Large intestine (tissue), 3 donors: ENCODE measurements around the gene RAP1GAP. TPM values are rescaled to one million over a fixed set of nuclear protein-coding genes. Genes with fewer than 3 reads are reported as not detected.

ENCODE experiments used
- DNase-seq, 2 donors: peaks; one replicate each; pipeline versions ENCODE4 v3.0.0 to v3.0.0-alpha.2; 2013
- H3K27ac ChIP-seq: one replicate; pipeline ENCODE4 v1.5.1; 2013; ENCODE audit warnings: low read length
- H3K27me3 ChIP-seq: 2 replicates; pipeline ENCODE4 v1.6.1; 2013; ENCODE audit warnings: low read length; ENCODE audit not compliant: control insufficient read depth, insufficient read depth
- H3K36me3 ChIP-seq: 2 replicates; pipeline ENCODE4 v1.6.1; 2013; ENCODE audit warnings: low read length; ENCODE audit not compliant: control insufficient read depth, insufficient read depth
- H3K4me1 ChIP-seq: one replicate; pipeline ENCODE4 v1.6.1; 2013; ENCODE audit warnings: low read length; ENCODE audit not compliant: control insufficient read depth, insufficient read depth
- H3K4me3 ChIP-seq: one replicate; pipeline ENCODE4 v1.5.1; 2013; ENCODE audit warnings: low read length
- H3K9me3 ChIP-seq: one replicate; pipeline ENCODE4 v1.6.1; 2013; ENCODE audit warnings: mild to moderate bottlenecking, low read depth, low read length, moderate library complexity; ENCODE audit not compliant: control insufficient read depth
- WGBS: methylation state at CpG from one replicate; pipeline ENCODE4 v1.1.5; 2013; ENCODE audit warnings: low lambda C conversion rate; ENCODE audit not compliant: insufficient coverage; 5-methylcytosine and 5-hydroxymethylcytosine counted together
- polyA plus RNA-seq: library from polyadenylated mRNA; unstranded; fragments of 120-200 nt; gene quantifications from one replicate; pipeline ENCODE4 v1.2.1, GENCODE V29; 2013

Gene RAP1GAP
- polyA plus RNA-seq, 1 donor, result 68.1 TPM

GRCh38 chr1:21652101-21652936 lies 16.8 kb downstream of the RAP1GAP start:
- no peaks in the 10 kb centered on the region for H3K36me3 ChIP-seq
- peaks cover 6% of the 10 kb centered on the region for H3K27me3 ChIP-seq
- no CpG with 5 or more reads among the region's 39 CpGs for WGBS
- H3K4me1 ChIP-seq, result peaks cover 27% of the 10 kb centered on the region
- no peaks in the 10 kb centered on the region for H3K9me3 ChIP-seq
- DNase-seq, result no peak
- peak overlapping the region; percentile 69 for H3K27ac ChIP-seq
- peak overlapping the region; percentile 27 for H3K4me3 ChIP-seq

DNA sequence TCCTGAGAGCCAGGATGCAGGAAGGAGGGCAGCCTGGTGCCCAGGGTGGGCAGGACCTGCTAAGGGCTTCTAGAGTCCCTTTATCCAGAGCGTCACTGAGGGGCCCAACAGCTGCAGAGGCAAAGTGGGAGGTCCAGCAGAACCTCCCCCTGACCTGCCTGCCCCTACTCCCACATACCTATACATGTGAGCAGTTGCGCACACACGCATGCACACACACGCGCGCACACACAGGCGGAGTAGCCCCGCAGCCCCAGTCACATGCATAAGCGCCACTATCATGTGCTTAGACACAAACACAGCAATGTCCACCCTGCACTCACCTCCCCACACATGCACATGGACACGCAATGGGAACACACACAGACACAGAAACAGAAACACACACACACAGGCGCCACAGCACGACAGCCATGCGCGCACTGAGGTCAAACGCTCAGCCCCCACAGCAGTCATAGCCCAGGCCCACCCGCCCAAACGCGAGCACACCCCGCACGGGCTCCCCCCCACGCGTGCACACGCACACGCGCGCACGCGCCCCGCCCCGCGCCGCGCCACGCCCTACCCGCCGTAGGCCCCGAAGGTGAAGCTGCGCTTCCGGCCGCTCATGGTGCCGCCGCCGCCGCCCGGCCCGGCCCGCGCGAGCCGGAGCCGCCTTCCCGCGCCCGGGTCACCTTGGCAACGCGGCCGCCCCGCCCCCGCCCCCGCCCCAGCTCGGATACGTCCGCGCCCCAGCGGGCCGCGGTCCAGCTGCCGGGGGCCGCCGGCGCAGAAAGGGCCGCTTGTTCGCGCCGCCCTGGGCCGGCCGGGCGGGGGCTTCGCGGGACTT lies 17.7 kb downstream of the RAP1GAP start:
- H3K27ac ChIP-seq, result no peak overlapping the region
- WGBS, result no CpG with 5 or more reads among the region's 80 CpGs
- peak in 1 of 2 donors; percentile 85 for DNase-seq
- peaks cover 24% of the 10 kb centered on the region for H3K4me1 ChIP-seq
- peaks cover 6% of the 10 kb centered on the region for H3K27me3 ChIP-seq
- peak overlapping the region; percentile 44 for H3K4me3 ChIP-seq
- no peaks in the 10 kb centered on the region for H3K36me3 ChIP-seq
- no peaks in the 10 kb centered on the region for H3K9me3 ChIP-seq

DNA sequence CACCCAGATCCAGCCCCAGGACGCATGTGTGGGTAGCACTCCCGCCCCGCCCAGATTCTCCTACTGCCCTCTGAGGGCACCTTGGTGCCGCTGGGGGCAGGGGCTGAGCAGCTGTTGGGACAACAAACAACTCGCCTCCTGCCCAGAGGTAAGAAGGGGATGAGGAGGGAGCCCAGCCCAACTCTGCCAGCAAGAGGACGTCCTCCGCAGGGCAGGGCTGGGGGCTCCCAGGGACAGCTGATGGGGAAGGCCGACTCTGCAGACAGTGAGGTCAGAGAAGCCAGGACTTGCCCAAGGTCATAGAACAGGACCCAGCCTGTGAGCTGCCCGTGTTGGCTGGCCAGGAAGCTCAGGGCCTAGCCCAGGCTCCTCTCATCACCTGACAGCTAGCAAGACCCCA lies 18.8 kb downstream of the RAP1GAP start:
- H3K9me3 ChIP-seq, result no peaks in the 10 kb centered on the region
- H3K4me1 ChIP-seq, result peaks cover 23% of the 10 kb centered on the region
- H3K27ac ChIP-seq, result no peak overlapping the region
- H3K4me3 ChIP-seq, result no peak overlapping the region
- H3K36me3 ChIP-seq, result no peaks in the 10 kb centered on the region
- DNase-seq, result no peak
- no CpG with 5 or more reads among the region's 9 CpGs for WGBS
- peaks cover 6% of the 10 kb centered on the region for H3K27me3 ChIP-seq

- no peak overlapping the region for H3K4me3 ChIP-seq
- DNase-seq, result no peak
- H3K4me1 ChIP-seq, result peaks cover 23% of the 10 kb centered on the region
- no peak overlapping the region for H3K27ac ChIP-seq
- no peaks in the 10 kb centered on the region for H3K9me3 ChIP-seq
- H3K27me3 ChIP-seq, result peaks cover 6% of the 10 kb centered on the region
- WGBS, result 60% methylated on average over 1 of the region's 2 CpGs
- no peaks in the 10 kb centered on the region for H3K36me3 ChIP-seq
Observed at GRCh38 chr1:21649315-21649714, 19.8 kb downstream of the RAP1GAP start.

GRCh38 chr1:21648791-21649190 lies 20.4 kb downstream of the RAP1GAP start:
- Histone ChIP-seq H3K4me1 (peaks cover 23% of the 10 kb centered on the region), H3K4me3 (no peak overlapping the region), H3K27me3 (peaks cover 6% of the 10 kb centered on the region), H3K27ac (no peak overlapping the region), H3K9me3 (no peaks in the 10 kb centered on the region), H3K36me3 (no peaks in the 10 kb centered on the region)
- no peak for DNase-seq
- WGBS, result no CpG with 5 or more reads among the region's 10 CpGs

GRCh38 chr1:21648352-21648730 lies 20.8 kb downstream of the RAP1GAP start:
- H3K27ac ChIP-seq, result no peak overlapping the region
- peaks cover 6% of the 10 kb centered on the region for H3K27me3 ChIP-seq
- peaks cover 23% of the 10 kb centered on the region for H3K4me1 ChIP-seq
- no CpG with 5 or more reads among the region's 4 CpGs for WGBS
- no peaks in the 10 kb centered on the region for H3K9me3 ChIP-seq
- no peak overlapping the region for H3K4me3 ChIP-seq
- DNase-seq, result no peak
- H3K36me3 ChIP-seq, result no peaks in the 10 kb centered on the region

DNA sequence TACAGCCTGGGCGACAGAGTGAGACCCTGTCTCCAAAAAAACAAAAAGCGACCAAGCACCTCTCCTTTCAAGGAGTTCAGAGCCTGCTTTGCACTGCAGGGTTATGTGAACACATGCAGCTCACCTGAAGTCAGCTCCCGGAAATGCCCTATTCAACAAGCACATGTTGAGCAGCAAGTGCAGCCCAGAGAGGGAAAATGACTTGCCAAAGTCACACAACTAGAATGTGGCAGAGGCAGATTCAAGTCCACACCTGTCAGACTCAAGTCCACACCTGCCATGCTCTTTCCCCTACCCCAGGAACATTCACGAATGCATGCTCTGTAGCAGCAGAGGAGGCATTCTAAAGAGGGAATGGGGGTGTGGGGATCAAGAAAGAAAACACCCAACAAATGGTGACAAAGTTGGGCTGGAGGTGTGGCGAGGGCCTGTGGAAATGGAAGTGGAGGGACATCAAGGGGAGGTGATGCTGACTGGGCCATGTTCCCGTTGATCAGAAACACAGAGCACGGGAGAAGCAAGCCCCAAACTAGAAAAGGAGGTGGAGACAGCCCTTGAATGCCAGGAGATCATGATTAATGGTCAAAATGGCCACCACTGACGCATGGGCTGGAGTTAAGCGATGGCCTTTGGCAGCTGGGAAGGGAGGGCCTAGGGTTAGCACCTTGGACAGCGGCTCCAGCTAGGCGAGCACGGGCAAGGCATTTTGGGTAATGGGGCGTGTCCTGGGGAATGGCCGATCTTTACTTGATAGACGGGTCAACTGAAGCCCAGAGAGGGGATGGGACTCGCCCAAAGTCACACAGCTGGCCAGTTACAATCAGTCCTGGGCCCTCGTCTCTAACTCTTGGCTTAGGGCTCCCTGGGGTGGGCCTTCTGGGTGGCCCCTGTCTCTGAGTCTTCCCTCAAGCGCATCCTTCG lies 21.5 kb downstream of the RAP1GAP start:
- H3K27ac ChIP-seq, result no peak overlapping the region
- no peaks in the 10 kb centered on the region for H3K9me3 ChIP-seq
- H3K36me3 ChIP-seq, result no peaks in the 10 kb centered on the region
- peaks cover 17% of the 10 kb centered on the region for H3K4me1 ChIP-seq
- WGBS, result 70% methylated on average over 2 of the region's 19 CpGs
- no peak overlapping the region for H3K4me3 ChIP-seq
- H3K27me3 ChIP-seq, result peaks cover 6% of the 10 kb centered on the region
- peak; percentile 60 to 63 for DNase-seq

- no peaks in the 10 kb centered on the region for H3K36me3 ChIP-seq
- H3K4me3 ChIP-seq, result no peak overlapping the region
- peaks cover 3% of the 10 kb centered on the region for H3K4me1 ChIP-seq
- no peak for DNase-seq
- H3K27me3 ChIP-seq, result no peaks in the 10 kb centered on the region
- H3K9me3 ChIP-seq, result no peaks in the 10 kb centered on the region
- no CpG with 5 or more reads among the region's 5 CpGs for WGBS
- no peak overlapping the region for H3K27ac ChIP-seq
Observed at GRCh38 chr1:21645550-21645949, 23.6 kb downstream of the RAP1GAP start.

- Histone ChIP-seq H3K27me3 (no peaks in the 10 kb centered on the region), H3K4me3 (no peak overlapping the region), H3K4me1 (peaks cover 3% of the 10 kb centered on the region), H3K27ac (no peak overlapping the region), H3K36me3 (no peaks in the 10 kb centered on the region), H3K9me3 (no peaks in the 10 kb centered on the region)
- no CpG with 5 or more reads among the region's 5 CpGs for WGBS
- DNase-seq, result no peak
Observed at GRCh38 chr1:21644906-21645305, 24.3 kb downstream of the RAP1GAP start.

DNA sequence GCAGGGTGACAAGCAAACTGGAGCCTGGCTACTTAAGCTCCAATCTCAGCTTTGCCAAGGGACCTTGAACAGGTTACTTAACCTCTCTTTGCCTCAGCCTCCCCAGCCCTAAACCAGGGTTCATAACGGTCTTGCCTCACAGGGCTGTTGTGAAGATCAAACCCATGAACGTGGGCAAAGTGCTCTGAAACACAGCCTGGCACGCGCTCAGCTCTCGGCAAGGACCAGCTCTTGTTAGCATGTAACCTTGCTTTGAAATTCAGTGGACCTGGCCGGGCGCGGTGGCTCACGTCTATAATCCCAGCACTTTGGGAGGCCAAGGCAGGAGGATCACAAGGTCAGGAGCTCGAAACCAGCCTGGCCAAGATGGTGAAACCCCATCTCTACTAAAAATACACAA lies 24.8 kb downstream of the RAP1GAP start:
- Histone ChIP-seq H3K4me1 (peaks cover 3% of the 10 kb centered on the region), H3K9me3 (no peaks in the 10 kb centered on the region), H3K27ac (no peak overlapping the region), H3K36me3 (no peaks in the 10 kb centered on the region), H3K4me3 (no peak overlapping the region), H3K27me3 (no peaks in the 10 kb centered on the region)
- DNase-seq, result no peak
- WGBS, result no CpG with 5 or more reads among the region's 10 CpGs
